GM12864 (cell line): Measurements from ENCODE around the gene OPRL1.

Source experiments
- DNase-seq: peaks from one replicate; pipeline ENCODE4 v3.0.0-alpha.2; 2011; ENCODE audit warnings: low read depth
- H3K4me3 ChIP-seq: 2 replicates; pipeline ENCODE4 v1.5.1; 2011; ENCODE audit warnings: mild to moderate bottlenecking, low read depth, low read length, control low read depth
- TF ChIP-seq, protein P1 (sequence below): IDR thresholded peaks from 2 replicates; pipeline ENCODE4 v1.5.1; 2011; ENCODE audit warnings: low read depth, mild to moderate bottlenecking, moderate library complexity, low read length, control low read depth, inconsistent platforms; ENCODE audit errors: missing control alignments

The OPRL1 gene

DNA sequence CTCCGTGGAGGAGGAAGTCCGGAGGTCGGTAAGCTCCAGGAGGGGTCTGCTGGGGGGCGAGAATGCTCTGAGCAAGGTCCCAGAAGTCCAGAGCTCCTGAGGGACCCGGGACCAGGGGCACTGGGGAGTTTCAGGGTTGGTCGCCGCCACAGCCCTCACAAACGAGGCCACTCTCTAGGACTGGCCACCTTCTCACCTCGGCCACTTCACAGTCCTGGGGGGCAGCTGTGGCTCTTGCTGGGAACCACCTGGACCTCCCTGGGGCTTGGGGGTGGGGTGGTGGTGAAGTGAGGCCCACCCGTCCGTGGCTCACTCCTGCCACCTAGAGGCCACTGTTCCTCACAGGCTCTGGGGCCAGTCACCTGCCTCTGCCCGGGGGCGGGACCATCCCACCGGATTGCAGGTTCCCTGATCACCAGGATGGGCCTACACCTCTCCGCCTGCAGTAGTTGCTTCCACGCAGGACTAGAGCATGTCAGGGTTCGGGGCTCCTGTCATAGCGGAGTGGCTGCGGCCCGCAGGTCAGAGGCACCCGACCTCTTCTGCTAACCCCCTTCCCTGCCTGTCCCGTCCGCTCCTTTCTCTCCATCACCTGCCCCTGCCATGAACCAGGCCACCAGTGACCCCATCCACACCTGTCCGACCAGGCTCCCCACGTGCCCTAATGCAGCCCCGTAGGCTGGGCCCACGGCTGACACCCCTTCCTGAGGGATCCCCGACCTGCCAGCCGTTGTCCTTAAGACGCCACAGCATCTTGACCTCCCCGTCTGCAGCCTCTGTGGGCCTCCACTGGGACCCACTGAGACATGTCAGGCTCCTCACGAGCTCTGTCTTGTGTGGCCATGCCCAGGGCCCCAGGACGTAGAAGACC is 22.0 kb upstream of the OPRL1 start:
- TF ChIP-seq, protein P1, sequence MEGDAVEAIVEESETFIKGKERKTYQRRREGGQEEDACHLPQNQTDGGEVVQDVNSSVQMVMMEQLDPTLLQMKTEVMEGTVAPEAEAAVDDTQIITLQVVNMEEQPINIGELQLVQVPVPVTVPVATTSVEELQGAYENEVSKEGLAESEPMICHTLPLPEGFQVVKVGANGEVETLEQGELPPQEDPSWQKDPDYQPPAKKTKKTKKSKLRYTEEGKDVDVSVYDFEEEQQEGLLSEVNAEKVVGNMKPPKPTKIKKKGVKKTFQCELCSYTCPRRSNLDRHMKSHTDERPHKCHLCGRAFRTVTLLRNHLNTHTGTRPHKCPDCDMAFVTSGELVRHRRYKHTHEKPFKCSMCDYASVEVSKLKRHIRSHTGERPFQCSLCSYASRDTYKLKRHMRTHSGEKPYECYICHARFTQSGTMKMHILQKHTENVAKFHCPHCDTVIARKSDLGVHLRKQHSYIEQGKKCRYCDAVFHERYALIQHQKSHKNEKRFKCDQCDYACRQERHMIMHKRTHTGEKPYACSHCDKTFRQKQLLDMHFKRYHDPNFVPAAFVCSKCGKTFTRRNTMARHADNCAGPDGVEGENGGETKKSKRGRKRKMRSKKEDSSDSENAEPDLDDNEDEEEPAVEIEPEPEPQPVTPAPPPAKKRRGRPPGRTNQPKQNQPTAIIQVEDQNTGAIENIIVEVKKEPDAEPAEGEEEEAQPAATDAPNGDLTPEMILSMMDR = peak; percentile 97
- H3K4me3 ChIP-seq = no peak overlapping the region
- DNase-seq = no peak

DNA sequence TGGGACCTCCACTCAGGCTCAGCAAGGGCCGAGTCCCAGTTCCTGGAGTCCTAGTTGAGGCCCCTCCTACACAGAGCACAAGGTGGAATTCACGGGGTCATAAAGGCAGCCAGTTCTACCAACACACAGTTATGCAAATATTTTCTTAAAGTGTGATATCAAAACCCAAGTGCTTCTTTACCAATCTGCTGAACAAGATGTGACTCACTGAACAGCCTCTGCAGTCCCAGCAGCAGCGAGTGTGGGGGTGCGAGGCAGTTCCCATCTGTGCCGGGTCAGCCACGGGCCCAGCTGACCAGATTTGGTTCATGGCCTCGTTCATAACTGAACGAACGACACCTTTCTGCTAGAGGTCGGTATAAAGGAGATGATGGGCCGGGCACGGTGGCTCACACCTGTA is 21.3 kb upstream of the OPRL1 start:
- no peak for DNase-seq
- TF ChIP-seq, protein P1 = no peak
- H3K4me3 ChIP-seq = no peak overlapping the region

DNA sequence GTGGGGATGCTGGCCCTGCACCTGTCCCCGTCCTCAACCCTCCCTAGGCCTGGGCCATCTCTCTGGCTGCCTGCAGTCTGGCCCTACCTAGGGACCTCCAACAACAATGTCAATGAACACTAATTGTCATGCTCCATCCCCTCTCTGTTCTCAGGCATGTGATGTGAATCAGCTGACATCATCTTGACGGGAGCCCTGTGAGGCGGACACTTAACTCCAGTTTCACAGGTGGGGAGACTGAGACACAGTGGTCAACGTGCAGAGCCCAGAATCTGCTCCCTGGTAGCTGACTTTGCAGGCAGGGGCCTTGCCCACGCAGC is 17.6 kb upstream of the OPRL1 start:
- no peak overlapping the region; the same call in 1 of the 2 replicates for H3K4me3 ChIP-seq
- DNase-seq = no peak
- TF ChIP-seq, protein P1 = no peak

DNA sequence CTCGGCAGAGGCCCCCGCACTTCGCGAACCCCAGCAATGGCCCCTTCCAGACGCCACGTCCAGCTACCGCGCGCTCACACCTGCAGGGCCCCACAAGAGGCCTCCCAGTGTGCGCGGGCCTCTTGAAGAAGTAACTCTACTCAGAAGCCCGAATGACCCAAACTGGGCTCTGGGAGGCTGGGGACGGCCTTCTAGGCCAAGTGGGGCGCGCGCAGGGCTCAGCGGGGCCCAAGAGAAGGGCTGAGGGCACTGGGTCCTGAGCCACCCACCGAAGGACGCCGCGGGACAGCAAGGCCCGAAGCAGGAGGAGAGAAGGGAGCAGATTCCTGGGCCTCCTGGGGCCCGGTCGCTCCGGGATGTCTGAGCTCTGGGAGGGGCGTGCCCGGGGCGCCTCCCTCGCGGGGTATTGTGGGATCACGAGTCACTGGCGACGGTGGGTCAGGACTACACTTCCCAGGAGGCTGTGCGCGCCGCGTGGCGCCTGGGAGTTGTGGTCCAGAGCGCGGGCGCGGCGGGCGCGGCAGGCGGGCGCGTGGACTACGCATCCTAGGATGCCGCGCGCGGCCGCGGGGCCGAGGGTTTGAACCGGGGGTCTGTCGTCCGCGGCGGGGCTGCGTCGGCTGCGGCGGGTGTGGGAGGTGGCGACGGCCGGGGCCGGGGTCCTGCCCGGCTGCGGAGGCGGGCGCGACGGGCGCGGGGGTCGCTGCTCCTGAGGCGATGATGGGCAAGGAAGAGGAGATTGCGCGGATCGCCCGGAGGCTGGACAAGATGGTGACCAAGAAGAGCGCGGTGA is 17.1 kb upstream of the OPRL1 start, which contains the start of gene TCEA2:
Gene TCEA2, plus strand, starts transcription at position 603 of the 793 bp plus-strand sequence. Its CDS starts 115 bp downstream, at position 718.
- TF ChIP-seq, protein P1 = no peak
- peak within 1 kb of the TSS; percentile 71 for H3K4me3 ChIP-seq
- DNase-seq = peak; percentile 78

DNA sequence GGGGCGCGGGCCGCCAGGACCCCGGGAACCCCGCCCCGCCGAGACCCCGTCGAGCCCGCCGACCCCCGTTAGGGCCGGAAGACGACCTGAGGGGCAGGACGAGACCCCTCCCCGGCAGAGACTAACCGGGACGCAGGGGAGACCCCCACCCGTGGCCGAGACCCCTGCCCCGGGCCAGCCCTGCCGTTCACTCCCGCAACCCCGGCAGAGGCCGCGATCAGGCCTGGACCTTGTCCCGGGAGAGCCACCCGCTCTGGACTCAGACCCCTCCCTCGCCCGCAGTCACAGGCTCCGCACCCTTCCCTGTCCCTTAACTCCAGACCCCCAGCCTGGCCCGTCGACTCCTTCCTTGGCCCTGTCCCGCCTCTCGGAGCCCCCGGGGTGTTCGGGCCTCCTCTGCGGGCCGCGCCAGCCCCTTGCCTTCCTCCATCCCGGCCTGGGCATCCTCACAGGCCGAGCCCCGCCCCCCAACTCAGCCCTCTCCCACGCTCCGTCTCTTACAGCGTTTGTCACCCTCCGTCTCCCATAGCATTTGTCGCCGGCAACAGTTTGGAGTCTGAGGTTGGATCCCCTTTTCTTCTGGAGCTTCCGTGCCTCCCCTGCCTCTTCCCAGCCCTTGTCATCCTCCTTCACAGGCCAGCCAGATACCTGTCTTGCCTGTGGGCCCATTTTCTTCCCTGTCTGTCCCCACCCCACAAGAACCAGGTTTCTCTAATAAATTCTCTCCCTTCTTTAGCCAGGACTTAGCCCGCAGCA is 16.3 kb upstream of the OPRL1 start:
- H3K4me3 ChIP-seq = peak overlapping the region; percentile 71
- TF ChIP-seq, protein P1 = no peak
- DNase-seq = no peak

DNA sequence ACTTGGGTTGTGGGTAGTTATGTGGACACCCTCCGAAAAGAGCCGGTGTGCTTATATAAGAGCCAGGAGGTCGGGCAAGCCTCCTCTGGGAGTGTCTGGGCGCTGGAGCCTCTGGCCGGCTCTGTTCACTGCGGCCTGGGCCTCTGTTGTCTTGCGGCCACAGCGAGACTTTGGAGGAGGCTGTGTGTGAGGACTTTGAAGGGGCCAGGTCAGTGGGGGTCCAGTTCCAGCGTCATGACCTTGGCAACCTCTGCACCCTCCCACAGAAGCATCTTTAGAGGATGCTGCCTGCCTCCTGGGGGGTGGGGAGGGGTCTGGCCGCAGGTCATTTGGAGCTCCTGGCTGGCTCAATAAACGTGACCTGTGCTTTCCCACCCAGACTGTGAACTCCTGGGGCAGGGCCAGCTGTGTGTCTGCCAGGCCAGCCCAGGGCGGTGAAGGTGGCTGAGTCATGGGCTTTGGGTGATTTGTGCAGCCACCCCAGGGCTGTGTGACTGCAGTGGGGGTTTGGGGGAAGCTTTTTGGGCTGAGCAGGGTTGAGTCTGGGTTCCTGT is 15.7 kb upstream of the OPRL1 start:
- DNase-seq = no peak
- TF ChIP-seq, protein P1 = no peak
- H3K4me3 ChIP-seq = no peak overlapping the region; the same call in 1 of the 2 replicates
